GM13976 (cell line): ENCODE measurements around the gene SPSB4.
A peak's percentile ranks its signal among the peaks of the same experiment; 100 is the strongest.

Experiments
- DNase-seq: peaks from one replicate; pipeline ENCODE4 v3.0.0; 2012; ENCODE audit warnings: low spot score
- in situ Hi-C: fragments of 300-500 bp; cut with MboI; formaldehyde crosslinking; loops from one replicate; pipeline ENCODE4 v1.12.0; 2022; ENCODE audit warnings: low sequenced_read_pairs, mixed read lengths, inconsistent platforms; ENCODE audit not compliant: unreplicated experiment
- TF ChIP-seq, protein P1 (sequence below): IDR thresholded peaks from 2 replicates; pipeline ENCODE4 v1.5.1; 2012; ENCODE audit warnings: borderline replicate concordance, mild to moderate bottlenecking; ENCODE audit not compliant: insufficient read depth; ENCODE audit errors: extremely low read depth, missing control alignments, control extremely low read depth

The SPSB4 gene

DNA sequence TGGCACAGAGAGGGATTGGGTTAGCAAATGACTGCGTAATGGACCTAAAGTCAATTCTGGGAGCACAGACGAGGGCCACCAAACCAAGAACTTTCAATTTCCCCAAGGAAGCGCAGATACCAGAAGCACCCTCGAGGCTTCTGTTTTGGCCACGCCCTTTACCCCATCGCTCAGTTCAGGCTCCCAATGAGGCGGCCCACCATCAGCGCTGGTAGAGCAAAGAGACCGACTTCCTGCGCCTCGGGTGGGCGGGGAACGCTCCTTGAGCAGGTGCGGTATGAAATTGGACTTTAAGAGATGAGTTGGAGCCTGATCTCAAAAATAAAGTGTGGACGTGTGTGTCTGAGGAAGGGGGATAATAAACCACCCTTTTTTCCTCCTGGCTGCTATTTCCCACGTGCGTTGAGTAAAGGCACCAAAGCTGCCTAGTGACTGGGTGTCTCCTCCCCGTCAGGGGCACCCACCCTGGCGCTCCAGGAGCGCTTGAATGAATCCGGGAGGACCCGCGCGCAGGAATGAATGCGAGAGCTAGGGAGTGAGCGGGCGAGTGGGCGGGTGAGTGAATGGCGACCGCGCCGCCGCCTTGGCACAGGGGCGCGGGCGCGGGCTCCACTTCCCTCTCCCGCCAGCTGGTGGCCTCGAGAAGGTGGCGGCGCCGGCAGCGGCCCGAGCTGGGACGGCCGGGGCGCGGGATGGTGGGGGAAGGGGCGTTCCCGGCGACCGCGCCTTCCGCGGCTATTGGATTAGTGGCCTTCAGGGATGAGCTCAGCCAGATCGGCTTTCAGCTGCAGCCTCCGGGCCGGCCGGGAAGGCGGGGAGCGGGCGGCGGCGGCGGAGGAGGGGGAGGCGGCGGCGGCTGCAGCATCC is at the start of gene SPSB4:
TSS of gene SPSB4 (plus strand) at position 772 of the 867 bp plus-strand sequence. CDS start 14,758 bp downstream, outside the sequence.
- TF ChIP-seq, protein P1, sequence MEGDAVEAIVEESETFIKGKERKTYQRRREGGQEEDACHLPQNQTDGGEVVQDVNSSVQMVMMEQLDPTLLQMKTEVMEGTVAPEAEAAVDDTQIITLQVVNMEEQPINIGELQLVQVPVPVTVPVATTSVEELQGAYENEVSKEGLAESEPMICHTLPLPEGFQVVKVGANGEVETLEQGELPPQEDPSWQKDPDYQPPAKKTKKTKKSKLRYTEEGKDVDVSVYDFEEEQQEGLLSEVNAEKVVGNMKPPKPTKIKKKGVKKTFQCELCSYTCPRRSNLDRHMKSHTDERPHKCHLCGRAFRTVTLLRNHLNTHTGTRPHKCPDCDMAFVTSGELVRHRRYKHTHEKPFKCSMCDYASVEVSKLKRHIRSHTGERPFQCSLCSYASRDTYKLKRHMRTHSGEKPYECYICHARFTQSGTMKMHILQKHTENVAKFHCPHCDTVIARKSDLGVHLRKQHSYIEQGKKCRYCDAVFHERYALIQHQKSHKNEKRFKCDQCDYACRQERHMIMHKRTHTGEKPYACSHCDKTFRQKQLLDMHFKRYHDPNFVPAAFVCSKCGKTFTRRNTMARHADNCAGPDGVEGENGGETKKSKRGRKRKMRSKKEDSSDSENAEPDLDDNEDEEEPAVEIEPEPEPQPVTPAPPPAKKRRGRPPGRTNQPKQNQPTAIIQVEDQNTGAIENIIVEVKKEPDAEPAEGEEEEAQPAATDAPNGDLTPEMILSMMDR = no peak
- no peak for DNase-seq
- in situ Hi-C loops = no loop called here

DNA sequence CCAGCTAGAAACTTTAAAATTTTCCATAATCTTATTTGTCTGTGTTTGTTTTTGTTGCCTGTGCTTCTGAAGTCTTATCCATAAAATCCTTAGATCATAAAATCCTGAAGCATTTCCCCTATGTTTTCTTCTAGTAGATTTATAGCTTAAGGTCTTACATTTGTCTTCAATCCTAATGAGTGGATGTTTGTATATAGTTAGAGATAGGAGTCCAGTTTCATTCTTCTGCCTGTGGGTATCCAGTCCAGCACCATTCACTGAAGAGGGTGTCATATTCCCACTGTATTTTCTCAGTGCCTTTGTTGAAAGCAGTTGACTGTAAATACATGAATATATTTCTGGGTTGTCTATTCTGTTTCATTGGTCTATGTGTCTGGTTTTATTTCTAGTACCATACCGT is 44.8 kb upstream of the SPSB4 start:
- in situ Hi-C loops = loop anchor here (10.0 kb wide), 1 partner anchor 108 kb away; no protein-coding TSS in a partner anchor
- DNase-seq = no peak
- TF ChIP-seq, protein P1 = no peak

DNA sequence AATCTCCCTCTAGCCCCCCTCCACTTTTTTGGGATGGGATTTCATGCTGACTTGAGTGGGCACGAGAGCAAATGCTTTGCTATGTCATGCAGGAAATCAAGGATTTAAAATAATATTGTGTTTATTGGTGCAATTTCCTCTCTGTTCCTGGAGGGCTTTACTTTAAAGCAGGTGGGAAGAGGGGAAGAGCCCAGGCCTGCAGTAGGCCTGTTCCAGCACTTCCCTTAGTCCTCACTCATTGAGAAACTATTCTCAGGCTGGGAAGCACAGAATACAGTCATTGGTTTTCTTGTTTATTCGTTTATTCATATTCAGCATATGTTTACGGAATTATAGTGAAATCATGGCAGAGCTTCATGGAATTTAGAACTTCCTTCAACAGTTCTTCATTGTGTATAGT is 41.7 kb upstream of the SPSB4 start:
- in situ Hi-C loops = loop anchor here (10.0 kb wide), 1 partner anchor 105 kb away; no protein-coding TSS in a partner anchor
- TF ChIP-seq, protein P1 = no peak
- DNase-seq = no peak

DNA sequence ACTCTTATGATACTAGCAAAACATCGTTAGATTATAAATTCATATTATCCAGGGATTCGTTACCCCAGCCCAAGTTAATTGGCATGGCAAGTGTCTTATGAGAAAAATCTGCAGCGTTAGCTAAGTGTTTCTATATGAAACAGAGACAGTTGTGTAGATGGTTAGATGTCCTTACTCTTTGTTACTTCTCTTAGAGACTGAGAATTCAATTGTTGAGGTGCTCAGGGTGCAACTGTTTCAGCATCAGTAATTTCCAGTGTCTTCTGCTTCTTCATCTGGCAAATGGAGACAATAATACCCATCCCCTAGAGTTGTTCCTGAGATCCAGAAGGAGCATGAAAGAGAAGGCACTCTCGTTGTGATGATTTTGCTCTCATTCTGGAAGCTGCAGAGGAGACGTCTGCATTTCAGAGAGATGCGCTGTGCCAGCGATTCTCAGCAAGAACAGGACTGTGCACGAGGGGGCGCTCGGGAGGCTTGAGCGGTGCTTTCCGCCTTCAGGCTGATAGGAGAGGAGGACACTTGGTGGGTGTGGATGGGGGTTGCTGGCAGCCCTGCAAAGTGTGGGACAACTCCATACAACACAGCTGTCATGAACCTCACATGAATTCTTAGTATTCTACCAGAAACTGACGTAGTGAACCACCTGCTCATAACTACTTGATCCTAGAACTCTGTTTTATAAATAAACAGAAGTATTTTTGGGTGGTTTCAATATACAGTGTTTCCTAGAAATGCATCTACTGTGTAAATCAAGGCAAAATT is 39.7 kb upstream of the SPSB4 start:
- TF ChIP-seq, protein P1 = peak; percentile 83
- in situ Hi-C loops = loop anchor here (10.0 kb wide), 1 partner anchor 183 kb away; no protein-coding TSS in a partner anchor
- peak; percentile 73 for DNase-seq

DNA sequence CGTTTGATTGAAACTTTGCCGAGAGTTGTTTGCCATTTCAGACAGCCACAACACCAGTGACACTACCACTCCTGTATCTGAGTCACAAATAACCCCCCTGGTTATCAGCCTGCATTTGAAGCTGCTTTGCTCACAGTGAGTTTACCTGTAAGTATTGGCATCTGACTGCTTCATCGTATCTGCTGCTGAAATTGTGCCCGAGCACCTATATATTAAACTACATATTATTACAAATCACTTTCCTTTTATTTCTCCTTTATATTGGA is 39.2 kb upstream of the SPSB4 start:
- TF ChIP-seq, protein P1 = no peak
- in situ Hi-C loops = loop anchor here (10.0 kb wide), 1 partner anchor 183 kb away; no protein-coding TSS in a partner anchor
- no peak for DNase-seq

DNA sequence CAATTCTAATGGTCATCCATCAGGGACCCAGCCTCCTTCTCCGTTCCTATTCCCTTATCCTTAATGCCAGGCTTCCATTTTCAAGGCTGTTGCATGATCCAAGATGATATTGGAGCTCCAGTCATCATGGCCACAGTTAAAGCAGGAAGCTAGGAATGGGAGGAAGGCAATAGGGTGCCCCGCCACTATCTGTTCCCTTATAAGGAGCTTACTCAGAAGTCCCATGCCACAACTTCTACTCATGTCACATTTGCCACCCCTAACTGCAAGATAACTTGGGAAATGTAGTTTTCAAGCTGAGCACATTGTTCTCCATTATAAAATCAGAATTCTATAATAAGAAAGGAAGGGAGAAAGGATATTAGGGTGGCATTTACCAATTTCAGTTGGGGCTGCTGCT is 38.6 kb upstream of the SPSB4 start:
- DNase-seq = no peak
- in situ Hi-C loops = loop anchor here (10.0 kb wide), 1 partner anchor 182 kb away; no protein-coding TSS in a partner anchor

More for the DNA sequence above, 38.6 kb upstream of the SPSB4 start:
- TF ChIP-seq, protein P1 = no peak
